GM19240 (cell line): ENCODE data around the gene CDC42BPB.
"Not testable (repeated sequence)": the region's sequence is repeated elsewhere in the genome, so short reads cannot be mapped to it uniquely, and the experiment has no call there.

Source experiments
- DNase-seq: peaks from one replicate; pipeline ENCODE4 v3.0.0; 2011; ENCODE audit warnings: low spot score; ENCODE audit not compliant: insufficient read length

The CDC42BPB gene

DNA sequence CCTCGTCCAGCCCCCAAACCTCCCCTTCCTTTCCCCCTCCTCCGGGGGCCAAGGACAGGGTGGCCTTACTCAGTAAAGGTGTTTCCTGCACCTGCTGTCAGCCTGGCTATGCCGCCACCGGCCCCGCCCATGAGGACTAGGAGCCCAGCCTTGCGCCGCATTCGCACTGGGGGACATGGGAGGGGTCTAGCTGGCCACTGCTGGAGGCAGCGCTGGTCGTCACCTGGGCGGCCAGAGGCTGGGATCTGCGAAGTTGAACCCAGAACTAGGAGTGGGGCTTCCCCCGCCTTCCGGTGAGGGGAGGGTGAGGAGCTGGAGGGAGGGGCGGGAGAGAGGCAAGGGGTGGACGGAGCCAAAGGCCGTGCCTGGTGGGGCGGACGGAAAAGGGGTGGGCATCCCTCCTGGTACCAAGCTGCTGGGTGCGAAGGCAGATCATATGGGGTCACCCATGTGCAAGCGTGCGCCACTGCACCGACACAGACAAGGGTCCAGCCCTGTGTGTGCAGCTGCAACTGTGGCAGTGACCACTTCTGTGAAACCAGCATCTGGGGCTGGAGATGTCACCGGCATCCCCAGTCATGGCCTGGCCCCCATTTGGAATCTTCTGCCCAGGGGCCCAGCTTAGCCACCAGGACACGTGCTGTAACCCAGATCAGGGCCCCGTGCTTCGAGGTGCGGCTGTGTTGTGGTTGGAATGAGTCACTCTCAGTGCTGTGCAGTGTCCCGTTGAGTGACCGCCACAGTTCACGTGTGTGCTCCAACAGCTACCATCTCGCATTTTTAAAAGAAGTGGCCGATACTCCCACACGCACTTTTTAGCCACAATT, 126.4 kb downstream of the CDC42BPB start:
- DNase-seq: no peak

DNA sequence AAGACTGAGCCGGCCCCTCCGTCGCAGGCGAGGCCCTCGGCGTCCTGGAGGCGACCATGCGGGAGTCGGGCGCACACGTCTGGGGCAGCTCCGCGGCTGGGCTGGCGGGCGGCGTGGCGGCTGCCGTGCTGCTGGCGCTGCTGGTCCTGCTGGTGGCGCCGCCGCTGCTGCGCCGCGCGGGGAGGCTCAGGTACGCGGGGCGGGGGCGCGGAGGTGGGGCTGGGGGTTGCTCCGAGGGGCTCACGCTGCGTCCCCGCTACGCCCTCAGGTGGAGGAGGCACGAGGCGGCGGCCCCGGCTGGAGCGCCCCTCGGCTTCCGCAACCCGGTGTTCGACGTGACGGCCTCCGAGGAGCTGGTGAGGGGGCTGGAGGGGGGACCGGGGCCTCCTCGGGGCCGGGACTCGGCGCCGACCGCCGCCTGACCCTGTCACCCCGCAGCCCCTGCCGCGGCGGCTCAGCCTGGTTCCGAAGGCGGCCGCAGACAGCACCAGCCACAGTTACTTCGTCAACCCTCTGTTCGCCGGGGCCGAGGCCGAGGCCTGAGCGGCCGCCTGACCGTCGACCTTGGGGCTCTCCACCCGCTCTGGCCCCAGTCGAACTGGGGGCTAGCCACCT, 127.1 kb downstream of the CDC42BPB start:
- no peak for DNase-seq

DNA sequence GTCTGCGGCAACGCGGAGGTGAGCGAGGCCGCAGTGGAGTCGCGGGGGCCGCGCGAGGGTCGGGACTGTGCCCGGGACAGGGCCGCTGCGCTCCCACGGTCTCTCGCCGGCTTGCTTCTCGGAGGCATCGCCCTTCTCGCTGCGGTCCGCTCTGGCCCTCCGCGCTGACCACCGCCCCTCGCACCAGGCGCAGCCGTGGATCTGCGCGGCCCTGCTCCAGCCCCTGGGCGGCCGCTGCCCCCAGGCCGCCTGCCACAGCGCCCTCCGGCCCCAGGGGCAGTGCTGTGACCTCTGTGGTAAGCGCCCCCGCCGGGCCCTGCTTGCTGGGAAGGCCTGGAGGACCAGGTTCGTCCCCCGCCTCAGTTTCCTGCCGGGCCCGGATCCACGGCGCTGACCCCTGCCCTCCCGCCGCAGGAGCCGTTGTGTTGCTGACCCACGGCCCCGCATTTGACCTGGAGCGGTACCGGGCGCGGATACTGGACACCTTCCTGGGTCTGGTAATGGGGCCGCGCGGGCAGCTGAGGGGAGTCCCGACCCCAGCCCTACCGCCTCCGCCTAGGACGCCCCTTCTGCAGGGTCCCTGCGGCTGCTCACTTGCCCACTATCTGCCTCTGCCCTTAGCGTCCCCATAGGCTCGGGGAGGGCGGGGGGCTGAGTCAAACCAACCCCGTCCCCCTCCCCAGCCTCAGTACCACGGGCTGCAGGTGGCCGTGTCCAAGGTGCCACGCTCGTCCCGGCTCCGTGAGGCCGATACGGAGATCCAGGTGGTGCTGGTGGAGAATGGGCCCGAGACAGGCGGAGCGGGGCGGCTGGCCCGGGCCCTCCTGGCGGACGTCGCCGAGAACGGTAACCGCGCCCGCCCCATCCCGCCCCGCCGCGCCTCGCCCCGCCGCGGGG, 127.9 kb downstream of the CDC42BPB start:
- no peak for DNase-seq

DNA sequence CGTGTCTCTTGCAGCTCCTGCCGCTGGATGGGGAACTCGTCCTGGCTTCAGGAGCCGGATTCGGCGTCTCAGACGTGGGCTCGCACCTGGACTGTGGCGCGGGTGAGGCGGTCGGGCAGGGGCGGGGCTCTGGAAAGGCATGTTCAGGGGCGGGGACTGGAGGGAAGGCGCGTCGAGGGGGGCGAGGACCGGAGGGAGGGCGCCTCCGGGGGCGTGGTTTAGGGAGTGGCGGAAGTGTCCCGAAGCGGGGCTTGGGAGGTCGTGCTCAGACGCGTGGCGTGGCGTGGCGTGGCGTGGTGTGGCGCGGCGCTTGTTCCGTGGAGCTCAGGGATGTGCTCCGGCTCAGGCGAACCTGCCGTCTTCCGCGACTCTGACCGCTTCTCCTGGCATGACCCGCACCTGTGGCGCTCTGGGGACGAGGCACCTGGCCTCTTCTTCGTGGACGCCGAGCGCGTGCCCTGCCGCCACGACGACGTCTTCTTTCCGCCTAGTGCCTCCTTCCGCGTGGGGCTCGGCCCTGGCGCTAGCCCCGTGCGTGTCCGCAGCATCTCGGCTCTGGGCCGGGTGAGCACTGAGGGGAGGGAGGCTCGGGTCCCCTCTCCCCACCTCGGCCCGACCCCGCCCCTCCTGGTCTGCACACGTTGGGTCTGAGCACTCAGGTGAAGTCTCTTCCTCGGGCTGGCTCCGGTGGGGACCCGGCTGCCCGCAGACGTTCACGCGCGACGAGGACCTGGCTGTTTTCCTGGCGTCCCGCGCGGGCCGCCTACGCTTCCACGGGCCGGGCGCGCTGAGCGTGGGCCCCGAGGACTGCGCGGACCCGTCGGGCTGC, 128.7 kb downstream of the CDC42BPB start:
- DNase-seq: peak; percentile 81

DNA sequence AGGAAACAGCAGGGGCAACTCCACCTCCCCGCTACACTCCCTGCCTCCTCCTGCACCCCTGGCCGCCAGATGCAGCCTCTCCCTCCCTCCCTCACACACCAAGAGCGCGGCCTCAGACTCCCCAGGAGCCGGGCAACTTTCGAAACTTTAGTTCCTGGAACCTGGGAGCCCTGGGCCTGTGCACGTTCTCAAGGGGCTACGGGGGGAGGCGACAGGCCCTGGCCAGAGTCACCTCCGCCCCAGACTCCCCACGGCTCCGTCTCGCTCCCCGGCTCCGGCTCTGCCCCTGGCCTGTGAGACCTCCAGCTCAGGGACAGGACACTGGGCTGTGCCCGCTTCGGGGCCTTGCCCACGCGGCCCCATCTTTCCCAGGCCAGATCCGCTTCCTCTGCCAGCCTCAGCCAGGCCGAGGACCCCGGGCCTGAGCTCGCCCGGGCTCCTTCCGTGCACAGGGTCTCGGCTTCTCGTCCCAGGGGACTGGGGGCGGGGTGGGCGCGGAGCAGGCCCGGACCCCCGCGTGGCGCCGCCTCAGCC, 129.4 kb downstream of the CDC42BPB start:
- no peak for DNase-seq

DNA sequence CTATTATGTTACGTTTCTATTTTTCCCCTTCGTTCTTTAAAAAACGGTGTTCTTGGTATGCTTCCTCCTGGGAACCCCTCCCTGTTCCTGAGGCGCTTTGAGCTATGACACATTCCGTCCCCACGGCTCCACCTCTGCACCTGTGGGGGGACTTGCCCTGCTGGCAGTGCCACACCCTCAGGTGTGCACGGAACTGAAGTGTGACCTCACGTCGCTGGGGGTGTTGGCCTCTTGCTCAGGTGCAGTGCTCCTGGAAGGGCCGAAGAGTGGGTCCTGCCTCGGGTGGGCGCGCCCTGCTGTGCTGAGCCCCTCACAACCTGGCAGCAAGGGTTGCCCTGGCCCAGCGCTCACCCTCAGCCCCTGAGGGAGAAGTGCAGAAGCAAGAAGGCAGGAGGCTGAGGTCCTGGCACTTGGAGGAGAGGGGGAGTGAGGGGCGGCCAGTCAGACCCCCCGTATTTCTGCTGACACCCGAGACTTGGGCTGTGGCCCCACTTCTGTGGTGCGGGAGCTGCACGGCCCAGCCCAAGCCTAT, 129.9 kb downstream of the CDC42BPB start:
- DNase-seq: no peak

DNA sequence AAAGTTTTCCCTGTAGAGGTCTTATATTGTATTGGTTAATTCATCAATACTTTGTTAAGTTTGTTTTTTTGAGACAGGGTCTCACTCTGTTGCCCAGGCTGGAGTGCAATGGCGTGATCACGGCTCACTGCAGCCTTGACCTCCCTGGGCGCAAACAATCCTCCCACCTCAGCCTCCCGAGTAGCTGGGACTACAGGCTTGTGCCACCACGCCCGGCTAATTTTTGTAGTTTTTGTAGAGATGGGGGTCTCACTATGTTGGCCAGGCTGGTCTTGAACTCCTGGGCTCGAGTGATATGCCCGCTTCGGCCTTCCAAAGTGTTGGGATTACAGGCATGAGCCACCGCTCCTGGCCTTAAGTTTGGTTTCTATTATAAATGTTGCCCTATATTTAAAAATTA, 130.5 kb downstream of the CDC42BPB start:
- DNase-seq: not testable (repeated sequence)

DNA sequence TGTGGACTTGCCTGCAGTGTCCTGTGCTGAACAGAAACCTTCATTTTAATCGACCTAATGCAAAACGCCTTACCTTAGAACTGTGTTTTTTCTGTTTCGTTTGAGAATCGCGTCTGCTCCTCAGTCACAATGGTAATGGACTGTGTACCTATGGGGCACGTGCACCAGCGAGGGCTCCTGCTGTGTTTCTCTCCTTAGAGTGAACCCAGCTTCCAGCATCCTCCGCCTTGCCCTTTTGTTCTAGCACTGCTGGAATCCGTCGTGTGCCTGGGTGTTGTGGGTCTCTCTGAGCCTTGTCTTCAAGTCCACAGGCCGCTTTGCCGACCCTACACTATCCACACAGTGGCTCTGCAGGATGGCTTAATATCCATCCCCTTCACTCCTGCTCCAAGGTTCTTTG, 131.2 kb downstream of the CDC42BPB start:
- DNase-seq: no peak

DNA sequence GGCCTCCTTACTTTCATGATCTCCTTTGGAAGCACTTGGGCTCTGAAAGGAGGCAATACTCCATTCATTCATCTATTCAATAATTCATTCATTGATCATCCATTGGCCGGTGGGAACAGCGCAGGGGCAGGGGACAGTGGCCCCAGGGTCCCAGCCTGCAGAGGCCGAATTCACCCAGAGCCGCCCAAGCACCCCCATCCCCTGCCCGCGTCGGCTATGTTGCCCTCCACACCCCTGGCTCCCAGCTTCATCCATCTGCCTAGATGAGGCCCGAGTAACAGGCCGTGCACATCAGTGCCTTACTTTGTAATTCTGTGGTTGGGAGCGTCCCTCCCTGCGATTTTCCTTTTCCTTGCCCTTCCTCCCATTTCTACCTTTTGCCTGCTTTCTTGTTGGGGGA, 131.7 kb downstream of the CDC42BPB start:
- no peak for DNase-seq

DNA sequence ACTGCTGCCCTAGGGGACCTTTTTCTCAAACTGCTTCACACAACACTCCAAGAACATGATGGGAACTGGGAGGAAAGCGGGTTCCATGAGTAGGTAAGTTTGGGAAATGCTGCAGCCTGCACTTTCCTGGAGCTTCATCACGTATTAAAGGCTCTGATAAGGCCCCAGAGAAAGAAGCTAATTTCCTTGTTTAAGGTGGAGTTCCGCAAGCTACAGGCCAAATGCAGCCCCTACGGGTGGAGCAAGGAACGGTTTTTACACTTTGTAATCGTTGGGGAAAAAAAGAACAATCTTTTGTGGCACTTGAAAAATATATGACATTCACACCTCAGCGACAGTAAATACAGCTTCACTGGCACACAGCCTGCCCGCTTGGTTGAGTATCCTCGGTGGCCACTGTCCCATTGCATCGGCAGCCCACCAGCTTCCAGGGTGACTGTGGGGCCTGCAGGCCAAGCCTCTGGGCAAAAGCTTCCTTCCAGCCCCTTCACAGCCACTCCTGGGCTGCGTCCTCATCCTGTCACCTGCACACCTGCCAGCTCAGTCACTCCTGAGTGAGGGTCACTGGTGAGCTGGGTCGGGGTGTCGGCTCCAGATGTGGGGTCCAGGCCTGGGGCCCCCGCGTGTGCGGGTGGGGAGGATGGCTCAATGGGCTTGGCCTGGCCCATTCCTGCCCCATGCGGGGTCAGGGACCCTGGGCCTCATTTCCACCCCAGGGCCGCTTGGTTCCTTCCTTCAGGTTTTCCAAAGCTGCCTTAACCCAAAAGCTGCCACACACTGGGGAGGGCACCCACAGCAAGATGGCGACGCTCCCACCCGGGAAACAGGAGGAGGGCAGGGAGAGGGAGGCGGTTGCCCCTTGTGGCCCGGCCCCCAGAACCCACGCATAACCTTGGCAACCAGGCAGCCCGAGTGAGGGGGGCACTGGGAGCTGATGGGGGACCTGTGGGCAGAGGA, 132.4 kb downstream of the CDC42BPB start:
- no peak for DNase-seq

DNA sequence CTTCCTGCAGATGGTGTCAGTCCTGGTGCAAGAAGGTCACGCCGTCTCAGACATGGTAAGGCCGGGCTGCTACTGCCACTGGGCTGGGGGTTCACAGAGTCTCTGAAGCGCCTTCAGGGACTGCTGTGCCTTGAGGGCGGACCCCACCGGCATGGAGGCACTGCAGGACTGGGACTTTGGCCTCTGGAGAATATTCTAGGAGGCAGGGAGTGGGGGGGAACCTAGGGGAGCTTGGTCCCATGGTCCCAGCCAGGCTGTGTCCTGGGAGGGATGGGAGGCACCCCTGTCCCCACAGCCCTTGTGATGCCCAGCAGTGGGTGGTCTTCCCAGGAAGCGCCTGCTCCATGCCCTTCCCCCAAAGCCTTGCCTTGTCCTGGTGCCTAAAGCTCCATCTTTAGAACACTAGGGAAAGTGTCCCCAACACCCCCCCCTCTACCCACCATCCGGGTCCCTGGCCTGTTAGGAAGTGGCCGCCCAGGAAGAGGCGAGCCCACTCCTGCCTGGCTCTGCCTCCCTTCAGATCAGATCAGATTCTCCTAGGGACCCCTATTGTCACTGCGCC, 133.3 kb downstream of the CDC42BPB start:
- no peak for DNase-seq

DNA sequence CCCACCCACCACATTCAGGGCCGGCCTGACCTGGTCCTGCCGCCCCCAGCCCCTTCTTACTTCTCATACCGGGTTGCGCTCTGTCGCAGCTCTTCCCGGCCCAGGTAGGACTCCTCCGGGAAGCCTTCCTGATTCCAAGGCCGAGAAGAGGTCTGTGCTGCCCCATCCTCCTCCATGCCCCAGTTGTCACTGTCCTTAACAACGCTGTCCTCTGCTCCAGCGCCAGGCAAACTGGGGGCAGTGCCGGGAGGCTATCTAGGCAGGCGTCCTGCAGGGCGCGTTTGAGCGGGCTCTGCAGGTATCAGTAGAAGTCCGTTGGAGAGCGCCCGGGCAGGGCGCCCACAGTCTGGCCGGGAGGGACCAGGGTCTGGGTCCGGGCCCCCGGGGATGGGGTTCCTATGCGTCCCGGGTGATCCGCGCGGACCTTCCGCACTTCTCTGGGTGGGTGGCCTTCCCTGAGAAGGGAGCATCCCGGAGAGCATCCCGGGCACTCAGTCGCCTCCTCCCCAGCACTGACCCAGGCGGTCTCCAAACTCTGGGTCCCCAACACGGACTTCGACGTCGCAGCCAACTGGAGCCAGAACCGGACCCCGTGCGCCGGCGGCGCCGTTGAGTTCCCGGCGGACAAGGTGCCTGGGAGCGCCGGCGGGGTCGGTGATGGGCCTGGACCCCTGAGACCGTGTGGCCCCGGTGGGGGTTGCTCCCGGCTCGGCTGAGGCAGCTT, 134.0 kb downstream of the CDC42BPB start:
- no peak for DNase-seq

DNA sequence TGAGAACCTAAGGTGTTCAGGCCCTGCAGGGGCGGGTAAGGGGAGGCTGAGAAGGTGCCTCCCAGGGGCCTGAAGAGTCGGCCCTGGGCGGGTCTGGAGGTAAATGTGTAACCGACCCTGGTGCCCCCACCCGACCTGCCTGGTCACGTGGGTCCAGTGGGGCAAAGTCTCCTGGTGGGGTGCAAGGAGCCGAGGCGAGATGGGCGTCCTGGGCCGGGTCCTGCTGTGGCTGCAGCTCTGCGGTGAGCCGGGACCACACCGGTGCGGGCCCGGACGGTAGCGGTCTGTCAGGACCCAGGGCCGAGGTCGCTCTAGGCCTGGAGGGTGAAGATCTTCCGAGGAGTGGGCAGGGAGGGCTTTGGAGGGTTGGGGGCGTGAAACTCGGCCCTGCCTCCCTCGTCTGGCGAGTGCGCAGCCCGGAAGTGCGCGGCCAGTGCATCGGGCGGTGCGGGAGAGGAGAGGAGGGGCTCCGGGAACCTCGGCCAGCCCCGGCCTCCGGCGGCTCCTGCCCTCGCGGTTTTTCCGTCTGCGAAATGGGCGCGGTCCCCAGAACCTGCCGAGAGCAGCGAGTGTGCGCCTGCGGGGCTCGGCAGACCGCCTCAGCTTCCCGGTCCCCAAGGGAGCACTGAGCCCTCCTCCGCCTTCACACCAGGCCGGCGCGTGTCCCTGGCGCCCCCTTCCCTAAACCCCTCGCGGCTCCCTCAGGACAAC, 134.7 kb downstream of the CDC42BPB start, which contains the start of gene AMN:
AMN (plus strand) TSS at position 174 of the 711 bp plus-strand sequence; CDS start at position 200, 26 bp downstream.
- DNase-seq: no peak

DNA sequence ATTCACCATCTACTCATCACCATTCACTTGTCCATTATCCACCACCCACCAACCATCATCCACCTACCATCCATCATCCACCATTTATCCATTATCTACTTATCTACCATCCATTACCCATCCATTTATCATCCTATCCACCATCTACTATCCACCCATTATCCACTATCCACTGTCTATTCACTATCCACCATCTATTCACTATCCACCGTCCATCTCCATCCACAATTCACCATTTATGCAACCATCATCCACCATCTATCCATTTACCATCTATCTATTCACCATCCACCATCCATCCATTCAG, 136.4 kb downstream of the CDC42BPB start:
- no peak for DNase-seq

DNA sequence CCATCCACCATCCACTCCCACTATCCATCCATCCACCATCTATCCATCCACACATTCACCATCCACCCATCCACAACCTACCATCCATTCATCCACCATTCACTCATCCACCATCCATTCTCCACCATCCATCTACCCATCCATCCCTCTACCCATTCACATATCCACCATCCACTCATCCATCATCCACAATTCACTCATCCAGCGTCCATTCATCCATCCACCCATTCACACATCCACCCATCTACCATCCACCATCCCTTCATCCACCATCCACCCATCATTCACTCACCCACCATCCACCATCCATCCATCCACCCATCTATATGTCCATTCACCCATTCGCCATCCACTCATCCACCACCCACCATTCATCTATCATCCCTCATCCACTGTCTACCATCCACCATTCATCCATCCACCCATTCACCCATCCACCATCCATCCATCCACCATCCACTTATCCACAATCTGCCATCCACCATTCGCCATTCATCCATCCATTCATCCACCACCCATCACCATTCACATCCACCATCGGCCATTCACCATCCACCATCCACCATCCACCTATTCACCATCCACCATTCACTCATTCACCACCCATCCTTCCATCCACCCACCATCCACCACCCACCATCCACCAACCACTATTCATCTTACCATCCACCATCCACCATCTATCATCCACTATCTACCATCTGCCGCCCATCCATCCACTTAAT, 136.9 kb downstream of the CDC42BPB start:
- DNase-seq: no peak

DNA sequence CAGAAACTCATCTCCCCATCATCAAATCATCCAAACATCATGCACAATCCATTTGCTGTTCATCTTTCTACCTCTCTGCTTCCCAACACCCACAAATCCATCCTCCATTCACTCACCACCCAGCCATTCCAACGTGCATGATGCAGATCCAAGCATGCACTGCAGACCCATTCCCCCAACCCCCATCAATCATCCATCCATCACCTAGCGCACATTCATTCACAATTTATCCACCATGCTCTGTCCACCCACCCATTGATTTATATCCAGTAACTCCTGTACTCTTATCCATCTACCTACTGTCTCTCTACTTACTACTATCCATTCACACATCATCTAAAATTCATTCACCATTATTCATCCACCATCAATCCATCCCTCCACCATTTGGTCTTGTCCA, 138.9 kb downstream of the CDC42BPB start:
- no peak for DNase-seq
